Fibroblast of peridontal ligament (primary cell): ENCODE data around the gene DNASE1L2.

Experiments used
- DNase-seq: peaks from one replicate; pipeline ENCODE4 v3.0.0-alpha.2; 2010; ENCODE audit errors: extremely low read depth

The DNASE1L2 gene, protein sequence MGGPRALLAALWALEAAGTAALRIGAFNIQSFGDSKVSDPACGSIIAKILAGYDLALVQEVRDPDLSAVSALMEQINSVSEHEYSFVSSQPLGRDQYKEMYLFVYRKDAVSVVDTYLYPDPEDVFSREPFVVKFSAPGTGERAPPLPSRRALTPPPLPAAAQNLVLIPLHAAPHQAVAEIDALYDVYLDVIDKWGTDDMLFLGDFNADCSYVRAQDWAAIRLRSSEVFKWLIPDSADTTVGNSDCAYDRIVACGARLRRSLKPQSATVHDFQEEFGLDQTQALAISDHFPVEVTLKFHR

GRCh38 chr16:2236337-2237101 lies at the start of gene DNASE1L2:
DNASE1L2 (plus strand) TSS chr16:2236444; CDS start chr16:2236817, 373 bp downstream.
- DNase-seq = no peak

DNA sequence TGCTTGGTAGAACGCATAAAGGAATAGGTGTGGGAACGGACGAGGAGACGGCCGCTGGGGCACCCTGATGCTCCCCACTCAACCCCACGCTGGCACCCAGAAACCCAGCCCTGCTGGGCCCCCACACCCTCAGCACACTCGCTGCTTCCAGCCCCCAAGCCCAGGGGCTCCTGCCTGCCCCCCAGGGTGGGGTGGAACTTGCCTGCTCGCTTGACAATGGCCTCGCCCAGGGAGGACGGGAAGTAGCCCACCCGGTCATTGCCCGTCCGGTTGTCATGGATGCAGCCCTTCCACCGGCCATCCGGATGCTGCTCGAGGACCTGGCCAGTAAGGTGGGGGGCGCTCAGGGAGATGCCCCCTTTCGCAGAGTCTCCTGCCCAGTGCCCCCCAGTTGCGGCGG lies 49.7 kb upstream of the DNASE1L2 start:
- no peak for DNase-seq

- no peak for DNase-seq
Observed at GRCh38 chr16:2187212-2187611, 49.0 kb upstream of the DNASE1L2 start.

GRCh38 chr16:2188395-2188794 lies 47.8 kb upstream of the DNASE1L2 start:
- DNase-seq = no peak

- DNase-seq = no peak
Observed at GRCh38 chr16:2189252-2189893, 46.9 kb upstream of the DNASE1L2 start.

DNA sequence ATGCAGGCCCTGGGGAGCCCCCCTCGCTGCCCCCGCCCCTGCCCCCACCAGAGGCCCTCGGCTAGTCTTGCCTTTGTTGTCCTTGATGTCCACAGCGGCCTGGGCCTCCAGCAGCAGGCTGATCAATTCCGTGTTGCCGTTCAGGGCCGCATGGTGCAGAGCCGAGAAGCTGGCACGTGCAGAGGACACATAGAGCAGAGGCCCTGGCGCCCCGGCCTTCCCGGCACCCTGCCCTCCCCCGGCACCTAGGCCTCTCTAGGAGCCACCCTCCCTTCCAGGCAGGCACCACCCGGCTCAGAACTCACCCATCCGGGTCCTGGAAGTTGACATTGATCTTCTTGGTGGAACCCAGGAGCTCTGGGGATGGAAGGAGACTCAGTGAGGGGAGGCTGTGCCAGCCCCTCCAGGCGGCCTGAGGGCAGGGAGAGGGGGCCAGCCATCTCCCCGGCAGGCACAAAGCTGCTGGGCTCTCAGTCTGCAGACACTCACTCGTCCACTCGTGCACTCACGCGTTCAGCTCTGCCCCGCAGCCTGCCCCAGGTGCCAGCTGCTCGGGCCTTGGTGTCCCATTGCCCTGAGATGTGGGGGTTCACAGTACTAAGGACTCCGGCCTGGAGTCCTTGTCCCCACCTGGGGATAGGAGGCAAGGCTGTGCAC lies 46.1 kb upstream of the DNASE1L2 start:
- no peak for DNase-seq

DNA sequence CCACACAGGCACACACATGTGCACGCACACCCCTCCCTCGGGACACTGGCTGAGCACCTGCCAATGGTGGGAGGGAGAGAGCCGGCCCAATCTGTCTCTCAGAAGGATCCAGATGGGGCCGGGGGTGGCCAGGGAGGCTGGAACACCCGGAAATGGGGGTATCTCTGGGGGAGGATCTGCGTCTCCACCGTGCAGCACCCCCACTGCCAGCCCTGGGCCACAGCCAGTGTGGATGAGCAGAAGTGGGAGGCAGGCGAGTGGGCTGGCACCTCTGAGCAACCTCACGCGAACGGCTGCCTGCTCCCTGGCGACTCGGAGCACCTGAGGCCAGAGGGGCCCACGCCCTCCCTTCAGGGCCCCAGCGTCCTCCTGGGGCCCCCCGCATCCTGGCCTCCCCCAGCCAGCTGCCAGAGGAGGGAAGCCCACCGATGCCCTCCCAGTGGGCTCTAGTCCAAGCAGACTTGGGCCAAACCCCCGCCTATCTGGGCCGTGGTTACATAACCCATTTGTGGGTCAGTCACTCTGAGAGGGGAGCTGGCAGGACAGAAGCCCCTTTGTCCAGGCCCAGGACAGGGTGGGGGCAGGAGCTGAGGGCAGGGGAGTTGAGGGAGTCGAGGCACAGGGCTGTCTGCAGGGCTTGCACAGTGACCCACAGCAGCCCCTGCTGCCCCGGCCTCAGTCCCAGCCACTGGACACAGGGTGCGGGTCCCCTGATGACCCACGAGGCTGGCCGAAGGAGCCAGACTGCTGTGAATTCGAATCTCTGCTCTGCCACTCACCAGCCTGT lies 45.4 kb upstream of the DNASE1L2 start:
- no peak for DNase-seq

- DNase-seq = no peak
Observed at GRCh38 chr16:2191446-2191706, 44.9 kb upstream of the DNASE1L2 start.

- DNase-seq = peak; percentile 21
Observed at GRCh38 chr16:2194166-2194834, 41.9 kb upstream of the DNASE1L2 start.

- peak; percentile 29 for DNase-seq
Observed at GRCh38 chr16:2194852-2195321, 41.4 kb upstream of the DNASE1L2 start.

GRCh38 chr16:2195322-2196161 lies 40.7 kb upstream of the DNASE1L2 start:
- no peak for DNase-seq

DNA sequence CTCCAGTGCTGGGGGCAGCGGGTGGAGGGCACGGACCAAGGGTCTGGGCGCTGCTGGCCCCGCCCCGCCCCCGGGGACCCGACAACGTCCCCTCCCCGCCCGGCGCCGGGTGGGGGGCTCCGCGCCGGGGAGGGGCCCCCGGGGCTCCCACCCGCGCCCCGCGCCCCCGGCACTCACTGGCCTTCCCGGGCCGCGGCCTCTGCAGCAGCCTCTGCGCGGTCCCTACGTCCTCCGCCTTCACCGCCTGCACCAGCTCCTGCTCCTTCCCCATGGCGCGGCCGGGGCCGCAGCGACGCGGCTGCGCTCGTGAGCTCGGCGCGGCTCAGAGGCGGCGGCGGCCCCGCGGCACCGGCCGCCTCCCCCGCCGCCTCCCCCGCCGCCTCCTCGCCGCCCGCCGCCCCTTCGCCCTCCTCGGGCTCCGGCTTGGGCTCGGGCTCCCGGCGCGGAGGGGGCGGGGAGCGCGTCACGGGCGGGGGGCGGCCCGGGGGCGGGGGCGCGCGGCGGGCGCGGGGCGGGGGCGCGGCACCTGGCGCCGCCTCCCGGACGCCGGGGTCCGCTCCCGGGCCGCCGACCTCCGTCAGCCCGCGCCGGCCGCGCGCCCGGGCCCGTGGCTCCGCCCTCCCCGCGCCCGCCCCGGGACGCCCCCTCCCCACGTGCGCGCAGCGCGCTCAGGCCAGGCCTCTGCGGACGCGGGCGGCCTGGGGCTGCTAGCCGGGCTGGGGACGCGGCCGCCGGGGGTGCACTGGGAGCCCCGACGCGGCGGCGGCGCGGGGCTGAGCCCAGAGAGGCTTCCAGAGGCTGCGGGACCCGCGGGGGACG lies 39.9 kb upstream of the DNASE1L2 start, which contains the start of gene CASKIN1:
TSS of gene CASKIN1 (minus strand) at position 444 of the 819 bp plus-strand sequence. CDS start at position 271, 173 bp downstream.
- no peak for DNase-seq

DNA sequence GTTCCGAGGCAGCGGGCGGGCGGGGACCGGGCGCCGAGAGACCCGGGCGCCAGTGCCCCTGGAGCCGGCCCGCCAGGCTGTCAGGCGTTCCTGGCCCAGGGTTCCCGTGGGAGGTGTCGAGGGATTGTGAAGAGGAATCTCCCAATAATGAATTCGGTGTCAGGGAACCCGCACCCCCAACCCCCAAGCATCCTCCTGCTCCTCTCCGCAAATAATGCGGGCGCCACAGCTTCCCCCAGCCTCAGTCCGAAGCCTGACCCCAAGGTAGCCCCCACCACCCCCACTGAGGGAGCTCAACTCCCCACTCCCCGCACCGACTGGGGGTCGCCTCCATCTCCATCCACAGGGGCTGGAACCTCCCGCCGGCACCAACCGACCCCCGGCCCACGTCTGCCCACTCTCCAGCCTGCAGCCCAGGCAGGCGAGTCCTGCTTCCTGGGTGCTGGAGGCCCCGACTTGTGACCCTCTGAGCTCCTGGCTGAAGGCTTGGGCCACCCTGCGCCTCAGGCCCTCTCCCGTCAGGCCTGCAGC lies 39.2 kb upstream of the DNASE1L2 start:
- no peak for DNase-seq

DNA sequence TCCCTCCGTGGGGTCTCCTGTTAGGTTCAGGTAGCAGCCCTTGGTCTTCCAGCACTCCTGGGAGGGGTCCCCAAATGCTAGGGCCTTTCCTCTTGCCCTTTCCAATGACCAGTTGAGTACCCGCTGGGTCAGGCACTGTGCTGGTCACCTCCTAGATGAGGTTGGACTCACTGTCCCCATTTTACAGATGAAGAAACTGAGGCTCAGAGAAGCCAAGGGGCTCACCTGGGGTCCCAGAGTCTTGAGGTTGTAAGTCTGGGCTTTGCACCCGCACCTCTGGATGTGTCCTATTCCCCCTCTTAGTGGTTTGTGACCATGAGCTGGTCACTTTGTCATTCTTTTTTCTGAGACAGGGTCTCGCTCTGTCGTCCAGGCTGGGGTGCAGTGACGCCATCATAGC lies 38.5 kb upstream of the DNASE1L2 start:
- no peak for DNase-seq

- DNase-seq = no peak
Observed at GRCh38 chr16:2198283-2198682, 38.0 kb upstream of the DNASE1L2 start.

DNA sequence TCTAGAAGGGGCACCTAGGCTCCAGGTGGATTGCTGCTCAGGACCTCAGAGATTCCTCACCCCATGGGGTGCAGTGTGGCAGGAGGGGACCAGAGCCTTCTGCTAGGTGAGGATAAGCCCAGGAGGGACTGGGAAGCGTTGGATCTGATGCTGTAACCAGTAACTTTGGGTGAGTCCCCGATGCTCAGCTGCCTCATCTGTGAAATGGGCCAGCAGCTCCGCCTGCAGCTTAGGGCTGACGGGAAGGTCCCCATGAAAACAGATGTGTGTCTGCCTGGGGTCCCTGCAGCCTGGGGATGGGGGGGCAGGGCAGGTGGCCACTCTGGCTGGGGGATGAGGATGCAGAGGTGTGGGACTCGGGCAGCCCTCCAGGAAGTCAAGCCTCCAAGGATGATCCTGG lies 37.1 kb upstream of the DNASE1L2 start:
- no peak for DNase-seq

DNA sequence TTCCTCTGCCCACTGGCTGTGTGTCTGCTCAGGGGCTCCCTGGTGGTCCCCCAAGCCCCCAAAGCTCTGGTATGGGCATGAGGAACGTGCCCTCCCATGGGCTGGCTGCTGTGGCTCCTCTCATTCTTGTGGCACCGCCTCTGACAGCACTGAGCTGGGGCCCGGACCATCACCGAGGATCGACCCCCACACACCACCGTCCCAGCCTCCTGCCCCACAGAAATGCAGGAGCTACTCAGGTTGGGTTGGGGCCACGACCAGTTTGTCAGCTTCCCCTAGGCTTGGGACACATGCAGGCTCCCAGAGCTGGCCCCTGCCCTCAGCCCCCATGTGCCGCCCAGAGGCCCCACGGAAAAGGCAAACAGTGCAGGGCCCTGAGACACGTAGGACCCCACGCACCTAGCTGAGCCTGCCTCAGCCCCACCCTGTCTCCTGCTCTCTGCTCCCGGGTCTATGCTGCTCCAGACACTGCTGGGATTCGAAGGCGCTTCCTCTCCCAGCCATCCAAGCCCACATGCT lies 36.6 kb upstream of the DNASE1L2 start:
- DNase-seq = no peak

DNA sequence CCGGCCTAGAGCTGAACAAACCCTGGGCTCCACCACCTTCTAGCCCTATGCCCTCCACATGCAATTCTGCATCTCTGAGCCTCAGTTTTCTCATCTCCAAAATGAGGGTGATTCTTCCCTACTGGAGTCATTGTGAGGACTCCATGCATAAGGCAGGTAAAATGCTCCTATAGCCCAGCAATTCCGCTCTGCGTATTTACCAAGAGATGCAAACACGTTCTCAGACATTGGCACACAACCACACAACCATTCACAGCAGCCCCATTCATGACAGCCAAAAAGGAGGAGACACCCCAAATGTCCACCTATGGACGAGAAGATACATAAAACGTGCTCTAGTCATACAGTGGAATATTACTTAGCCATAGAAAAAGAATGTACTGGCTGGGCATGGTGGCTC lies 35.9 kb upstream of the DNASE1L2 start:
- no peak for DNase-seq
